ENCODE measurements around the gene ABHD6. TPM values are rescaled to one million over a fixed set of nuclear protein-coding genes. Genes with fewer than 3 reads are reported as not detected.

Gene ABHD6
- total and polyA plus RNA-seq, 9 of the 15 experiments (the other 6 are each of a cell fraction or from before 2014, with no cell fraction given) = 0.53 to 3.6 (median 2.5) TPM

DNA sequence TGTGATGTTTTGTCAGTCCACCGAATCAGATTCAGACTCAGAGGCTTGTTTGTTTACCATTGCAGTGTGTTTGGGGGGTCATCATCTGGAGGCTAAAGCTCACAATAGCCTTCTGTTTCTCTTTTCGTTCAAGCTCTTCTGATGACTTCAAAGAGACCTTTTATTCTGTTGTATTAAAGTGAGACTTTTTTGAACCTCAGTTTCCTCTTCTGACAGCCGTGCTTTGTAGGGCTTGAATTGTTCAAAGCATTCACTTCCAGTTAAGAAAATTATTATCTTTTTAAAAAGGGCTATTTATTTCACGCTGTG, 96.4 kb downstream of the ABHD6 start:
- Histone ChIP-seq H2AFZ (ENCODE audit: low read depth, low read length) (no peak overlapping the region), H3K9me1 (ENCODE audit: control insufficient read depth, insufficient read depth, low read length) (no peaks in the 10 kb centered on the region), H3K9ac (ENCODE audit: insufficient read depth in 1 of 2, low read depth in 2 of 2, low read length in 2 of 2) (peak overlapping the region; percentile 50 to 63; a peak in 3 of 4 replicates), H3K9me3 (replicated peaks; ENCODE audit: control insufficient read depth, insufficient read depth, low read depth, low read length) (no peaks in the 10 kb centered on the region), H3K4me1 (replicated peaks in 1 of 2; ENCODE audit: control insufficient read depth in 2 of 2, insufficient read depth in 2 of 2, low read length in 2 of 2) (peaks cover 16 to 20% of the 10 kb centered on the region in 2 experiments; a peak in 4 of 5 replicates), H4K20me1 (replicated peaks; ENCODE audit: control insufficient read depth, insufficient read depth, low read length) (no peaks in the 10 kb centered on the region), H3K4me3 (peak overlapping the region; percentile 72), H3K4me2 (ENCODE audit: insufficient read depth, low read length) (peak overlapping the region; percentile 90), H3K36me3 (ENCODE audit: control insufficient read depth, insufficient read depth, low read length) (no peaks in the 10 kb centered on the region), H3K79me2 (ENCODE audit: control insufficient read depth, insufficient read depth, low read length) (peaks cover 28% of the 10 kb centered on the region), H3K27me3 (ENCODE audit: control insufficient read depth in 2 of 2, insufficient read depth in 2 of 2, low read length in 2 of 2) (no peaks in the 10 kb centered on the region), H3K27ac (ENCODE audit: extremely low read depth, low read depth, low read length) (peak overlapping the region; percentile 64)
- ATAC-seq (no peak), FAIRE-seq (no peak), DNase-seq (ENCODE audit: extremely low read depth in 1 of 4, low spot score in 3 of 4) (no peak)
- intact Hi-C loops (cut with micrococcal nuclease) = no loop called here
- in situ Hi-C loops (cut with MboI) = no loop called here
- ChIA-PET POLR2A (interaction anchor here (1.3 to 2.2 kb wide), 2 partner anchors 14 to 17 kb away, joined by 4 to 5 read pairs; no protein-coding TSS in a partner anchor), CTCF (ENCODE audit: low intra/inter-chr PET ratio) (no interaction called here)
- no TSS peak for BruUV-seq (replicated peaks)
- no peak for TF ChIP-seq ZC3H4 (CRISPR knock-in tag; IDR thresholded peaks at IDR 0.05; ENCODE audit: borderline replicate concordance)
- TF ChIP-seq SMARCC2 (IDR thresholded peaks at IDR 0.05; ENCODE audit: low read depth) = no peak
- no peak for TF ChIP-seq GABPB1 (CRISPR knock-in tag; IDR thresholded peaks at IDR 0.05)
- TF ChIP-seq ZNF766 (CRISPR knock-in tag; conservative IDR thresholded peaks at IDR 0.05) = no peak
- TF ChIP-seq HNRNPLL (IDR thresholded peaks at IDR 0.05; ENCODE audit: low read depth, low read length, poor library complexity, severe bottlenecking) = no peak
- TF ChIP-seq ZC3H11A (IDR thresholded peaks at IDR 0.05; ENCODE audit: low read depth, low read length) = no peak
- no peak for TF ChIP-seq ZNF584 (CRISPR knock-in tag; IDR thresholded peaks at IDR 0.05; ENCODE audit: low read depth)
- WGBS (ENCODE audit: insufficient coverage, low coverage, missing lambda C conversion rate) = 3% methylated on average over 4 of the region's 4 CpGs

Measured in K562 (cell line).